ENCODE results near the gene HDAC7.

HDAC7 gene

DNA sequence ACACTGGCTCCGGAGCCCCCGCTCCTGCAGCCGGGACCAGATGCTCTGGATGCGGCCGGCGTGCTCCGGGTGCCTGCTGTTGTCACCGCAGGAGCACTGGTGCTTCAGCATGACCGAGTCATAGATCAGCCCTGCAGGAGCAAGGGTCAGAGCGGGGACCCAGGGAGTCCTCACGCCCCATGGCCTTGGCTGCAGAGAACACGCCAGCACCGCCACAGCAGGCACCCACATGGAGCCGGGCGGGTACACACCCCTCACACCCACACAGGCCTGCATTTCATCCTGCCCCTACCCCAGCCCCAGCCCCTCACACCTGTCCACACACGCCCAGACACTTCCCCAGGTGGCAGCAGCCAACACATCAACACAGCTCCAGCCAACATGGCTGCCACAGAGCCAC lies 27.8 kb downstream of the HDAC7 start:
- DNase-seq: no peak

DNA sequence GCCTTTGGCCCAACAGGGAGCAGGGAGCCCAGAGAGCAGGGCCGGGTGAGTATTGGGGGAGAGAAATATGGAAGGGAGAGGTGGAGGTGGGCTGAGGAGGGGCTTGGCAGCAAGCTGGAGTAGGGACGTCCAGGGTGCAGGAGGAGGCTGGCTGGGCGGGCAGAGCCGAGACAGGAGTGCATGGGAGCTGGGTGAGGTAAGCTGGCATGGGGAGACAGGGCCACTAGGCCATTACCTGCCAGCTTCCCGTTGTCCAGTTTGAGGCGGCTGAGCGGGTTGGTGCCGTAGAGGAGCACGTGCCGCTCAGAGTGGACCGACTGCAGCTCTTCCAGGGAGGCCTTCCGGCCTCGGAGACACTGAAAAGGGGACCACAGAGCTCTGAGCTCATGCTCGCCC lies 28.4 kb downstream of the HDAC7 start:
- no peak for DNase-seq

DNA sequence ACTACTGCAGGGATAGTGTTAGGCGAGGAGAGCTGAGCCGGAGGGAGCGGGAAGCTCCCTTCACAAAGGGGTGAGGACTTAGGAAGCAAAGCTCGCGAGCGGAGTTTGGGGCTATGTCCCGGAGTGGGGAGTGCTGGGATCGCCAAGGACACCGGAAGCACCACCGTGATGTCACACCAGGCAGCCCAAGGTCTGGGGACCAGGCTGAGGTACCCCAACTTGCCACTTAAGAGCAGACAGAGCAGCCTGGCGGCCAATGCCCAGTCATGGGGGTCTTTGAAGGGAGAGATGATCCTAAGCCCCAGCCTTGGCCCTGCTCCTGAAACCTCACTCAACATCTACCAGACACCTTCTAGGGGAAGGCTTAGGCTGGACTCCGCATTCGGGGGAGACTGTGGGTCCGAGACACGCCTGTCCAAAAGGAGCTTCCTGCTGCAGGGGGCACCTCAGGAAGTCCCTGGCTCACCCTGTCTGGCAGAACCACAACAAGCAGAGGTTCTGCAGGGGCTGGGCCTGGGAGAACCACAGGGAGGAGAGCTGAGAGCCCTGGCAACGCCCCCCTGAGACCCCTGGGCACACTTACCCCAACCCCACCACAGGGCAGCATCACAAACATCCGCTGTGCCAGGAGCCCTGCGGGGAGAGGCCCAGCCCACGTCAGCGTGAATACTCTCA lies 28.9 kb downstream of the HDAC7 start:
- no peak for DNase-seq

DNA sequence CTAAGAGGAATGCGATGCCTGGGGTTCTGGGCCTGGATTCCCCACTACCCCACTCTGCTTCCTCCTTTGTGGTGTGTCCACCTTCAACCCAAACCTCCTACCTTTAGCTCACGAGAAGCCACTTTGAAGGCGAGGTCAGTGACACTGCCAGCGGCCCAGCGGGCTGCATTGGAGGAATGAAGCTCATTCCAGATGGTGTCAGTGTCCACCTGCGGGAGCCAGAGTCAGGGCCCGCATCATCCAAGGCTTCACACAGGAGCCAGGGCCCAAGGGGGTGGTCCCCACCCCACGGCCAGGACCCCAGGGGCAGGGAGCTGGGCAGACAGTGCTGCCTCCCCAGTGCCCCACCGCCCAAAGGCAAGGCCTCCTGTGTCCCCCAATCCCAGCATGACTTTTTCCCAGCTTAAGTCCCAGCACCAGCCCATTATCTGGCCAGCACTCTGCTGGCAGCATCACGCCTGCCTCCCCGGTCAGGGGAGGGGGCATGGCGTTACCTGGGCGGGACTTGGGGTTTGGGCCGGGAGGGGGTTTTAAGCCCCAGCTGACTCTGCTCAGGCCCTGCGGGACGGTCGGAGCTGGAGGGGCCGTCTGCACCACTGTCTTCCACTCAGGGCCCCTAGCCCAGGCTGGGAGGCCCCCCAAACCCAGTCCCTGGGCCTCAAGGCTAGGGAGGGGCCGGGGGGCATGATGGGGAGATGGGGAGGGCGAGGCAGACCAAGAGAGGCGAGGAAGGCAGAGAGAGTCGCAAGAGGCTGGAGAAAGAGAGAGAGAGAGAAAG lies 29.8 kb downstream of the HDAC7 start:
- no peak for DNase-seq

DNA sequence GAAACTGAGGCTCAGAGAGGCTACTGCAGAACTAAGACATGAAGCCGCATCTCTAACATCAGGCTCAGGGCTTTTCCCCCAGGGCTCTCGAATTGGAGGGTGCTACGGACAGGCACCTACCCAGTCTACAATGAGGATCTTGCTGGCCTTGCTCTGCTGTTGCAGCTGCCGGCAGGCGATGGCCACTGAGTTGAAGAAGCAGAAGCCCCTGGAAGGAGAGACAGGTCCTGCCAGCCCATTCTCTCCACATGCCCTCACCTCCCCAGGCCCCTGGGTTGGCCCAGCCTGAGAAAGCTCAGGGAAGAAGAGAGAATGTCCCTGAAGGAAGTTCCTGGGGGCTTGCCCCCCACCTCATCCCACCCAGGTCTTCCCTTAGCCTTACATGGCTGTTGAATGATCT lies 30.6 kb downstream of the HDAC7 start:
- DNase-seq: no peak

DNA sequence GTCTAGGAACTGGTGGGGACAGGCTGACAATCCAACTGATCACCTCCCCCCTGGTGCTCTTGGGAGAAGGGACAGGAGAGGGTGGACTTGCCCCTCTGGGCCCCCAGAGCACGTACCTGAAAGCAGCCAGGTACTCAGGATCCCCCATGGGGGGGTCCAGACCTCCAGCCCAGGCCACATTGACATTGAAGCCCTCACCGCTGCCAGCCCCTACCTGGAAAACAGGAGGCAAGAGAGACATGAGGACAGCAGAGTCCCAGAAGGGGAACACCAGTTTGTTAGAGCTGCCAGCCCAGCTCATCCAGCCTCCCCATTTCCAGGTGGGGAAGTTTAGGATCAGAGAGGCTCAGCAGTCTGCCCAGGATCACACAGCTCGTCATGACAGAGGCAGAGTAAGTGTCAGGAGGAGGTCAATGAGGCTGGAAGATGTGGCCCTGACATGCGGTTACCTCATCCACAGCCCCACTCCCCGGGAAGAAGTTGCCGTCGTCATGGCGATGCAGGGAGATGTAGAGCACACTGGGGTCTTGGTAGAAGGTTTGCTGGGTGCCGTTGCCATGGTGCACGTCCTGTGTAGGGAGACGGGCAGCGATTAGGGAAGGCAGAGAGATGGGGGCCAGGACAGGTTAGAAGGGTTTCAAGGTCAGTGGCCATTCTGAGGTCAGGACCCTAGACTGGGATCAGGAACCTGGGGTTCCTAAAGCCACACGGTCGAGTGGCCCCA lies 31.9 kb downstream of the HDAC7 start:
- no peak for DNase-seq

DNA sequence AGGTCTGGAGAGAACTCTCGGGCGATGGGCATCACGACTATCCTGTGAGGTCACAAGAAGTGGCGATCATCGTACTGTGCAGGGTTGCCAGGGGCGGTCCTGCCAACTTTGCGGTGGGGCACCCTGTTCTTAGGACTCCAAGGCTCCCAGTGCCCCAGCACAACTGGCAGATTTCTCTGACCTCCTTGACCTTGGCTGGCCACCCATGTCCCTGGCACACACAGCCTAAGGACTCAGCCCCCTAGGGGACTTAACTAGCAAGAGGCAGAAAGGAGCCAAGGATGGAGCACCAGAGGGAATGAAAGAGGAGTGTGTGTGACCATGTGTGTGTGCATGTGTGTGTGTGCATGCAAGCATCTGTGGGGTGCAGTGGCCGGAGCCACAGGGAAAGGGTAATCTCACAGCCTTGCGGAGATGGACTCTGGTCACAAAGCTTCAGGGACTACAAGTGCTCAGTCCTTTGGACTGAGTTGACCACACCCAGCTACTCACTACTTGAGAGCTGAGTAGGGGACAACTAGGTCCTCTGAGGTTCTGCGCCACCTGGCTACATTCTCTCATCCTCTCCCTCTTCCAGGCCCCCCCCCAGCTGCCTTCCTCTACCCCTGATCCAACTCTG lies 32.9 kb downstream of the HDAC7 start:
- no peak for DNase-seq

DNA sequence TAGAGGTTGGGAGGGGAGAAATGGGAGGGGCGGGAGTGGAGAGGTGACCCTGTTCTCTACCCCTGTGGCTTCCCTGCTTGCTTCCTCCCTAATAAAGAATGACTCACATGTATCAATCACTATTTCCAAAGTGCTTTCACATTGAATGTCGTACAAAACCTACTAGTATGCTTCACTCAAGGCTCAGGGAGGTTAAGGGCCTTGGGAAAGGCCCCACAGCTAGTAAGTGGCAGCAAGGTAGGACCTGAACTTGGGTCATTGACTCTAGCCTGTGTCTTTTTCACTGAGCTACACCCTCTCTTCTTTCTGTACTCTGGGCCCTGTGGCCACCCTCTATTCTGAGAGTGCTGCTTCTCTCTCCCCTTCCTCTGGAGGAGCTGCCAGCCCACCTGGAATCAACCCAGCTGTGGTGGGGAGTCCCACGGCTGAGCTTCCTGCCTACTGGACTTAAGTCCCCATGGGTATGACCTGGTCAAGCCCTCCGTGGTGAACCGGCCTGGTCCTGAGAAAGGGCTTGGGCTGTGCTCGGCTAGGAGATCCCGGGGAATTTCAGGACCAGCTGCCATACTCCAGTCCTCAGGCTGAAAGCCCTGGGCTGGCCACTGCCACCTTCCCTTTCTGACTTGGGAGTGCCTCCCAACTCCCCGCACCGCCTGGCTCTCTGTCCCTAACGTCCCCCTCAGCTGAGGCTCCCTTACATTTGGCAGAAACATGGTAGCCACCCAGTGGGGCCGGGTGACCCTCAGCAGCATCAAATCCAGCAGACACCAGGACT lies 33.6 kb downstream of the HDAC7 start:
- peak; percentile 51 for DNase-seq

DNA sequence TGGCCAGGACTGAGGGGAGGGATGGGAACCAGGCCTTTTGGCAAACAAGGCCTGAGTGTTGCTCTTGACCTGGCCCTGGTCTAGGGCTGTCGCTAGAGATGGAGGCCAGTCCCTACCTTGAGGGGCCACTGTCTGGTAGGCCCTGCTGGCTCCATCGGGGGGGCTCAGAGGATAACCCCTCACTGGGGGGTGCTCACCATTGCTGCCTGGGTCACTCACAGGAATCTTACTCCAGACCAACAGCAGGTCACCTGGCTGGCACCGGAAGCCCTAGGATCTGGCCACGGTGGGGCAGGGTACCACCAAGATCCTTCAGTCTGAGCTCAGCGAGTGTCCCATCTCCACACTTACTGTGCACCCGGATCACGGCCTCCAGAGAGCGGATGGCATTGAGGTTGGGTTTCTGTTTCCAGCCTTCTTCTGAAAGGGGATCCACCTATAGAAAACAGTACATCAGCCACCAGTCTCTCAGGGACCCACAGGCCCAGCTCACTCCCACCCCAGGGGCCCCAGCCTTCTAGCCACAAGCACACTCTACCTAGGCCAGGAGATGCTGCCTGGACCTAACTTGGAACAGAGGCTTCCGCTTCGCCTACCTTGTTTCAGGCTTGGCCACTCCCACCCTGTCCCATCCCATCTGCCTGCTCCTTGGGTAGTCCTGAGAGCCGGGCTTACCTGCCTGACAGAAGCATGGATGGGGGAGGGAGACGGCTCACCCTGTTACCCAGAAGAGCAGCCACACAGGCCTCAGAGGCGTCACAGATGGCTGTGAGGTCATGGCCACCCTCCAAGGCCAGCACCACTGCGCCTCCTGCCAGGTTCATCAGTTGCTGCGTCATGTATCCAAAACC lies 34.4 kb downstream of the HDAC7 start:
- no peak for DNase-seq

DNA sequence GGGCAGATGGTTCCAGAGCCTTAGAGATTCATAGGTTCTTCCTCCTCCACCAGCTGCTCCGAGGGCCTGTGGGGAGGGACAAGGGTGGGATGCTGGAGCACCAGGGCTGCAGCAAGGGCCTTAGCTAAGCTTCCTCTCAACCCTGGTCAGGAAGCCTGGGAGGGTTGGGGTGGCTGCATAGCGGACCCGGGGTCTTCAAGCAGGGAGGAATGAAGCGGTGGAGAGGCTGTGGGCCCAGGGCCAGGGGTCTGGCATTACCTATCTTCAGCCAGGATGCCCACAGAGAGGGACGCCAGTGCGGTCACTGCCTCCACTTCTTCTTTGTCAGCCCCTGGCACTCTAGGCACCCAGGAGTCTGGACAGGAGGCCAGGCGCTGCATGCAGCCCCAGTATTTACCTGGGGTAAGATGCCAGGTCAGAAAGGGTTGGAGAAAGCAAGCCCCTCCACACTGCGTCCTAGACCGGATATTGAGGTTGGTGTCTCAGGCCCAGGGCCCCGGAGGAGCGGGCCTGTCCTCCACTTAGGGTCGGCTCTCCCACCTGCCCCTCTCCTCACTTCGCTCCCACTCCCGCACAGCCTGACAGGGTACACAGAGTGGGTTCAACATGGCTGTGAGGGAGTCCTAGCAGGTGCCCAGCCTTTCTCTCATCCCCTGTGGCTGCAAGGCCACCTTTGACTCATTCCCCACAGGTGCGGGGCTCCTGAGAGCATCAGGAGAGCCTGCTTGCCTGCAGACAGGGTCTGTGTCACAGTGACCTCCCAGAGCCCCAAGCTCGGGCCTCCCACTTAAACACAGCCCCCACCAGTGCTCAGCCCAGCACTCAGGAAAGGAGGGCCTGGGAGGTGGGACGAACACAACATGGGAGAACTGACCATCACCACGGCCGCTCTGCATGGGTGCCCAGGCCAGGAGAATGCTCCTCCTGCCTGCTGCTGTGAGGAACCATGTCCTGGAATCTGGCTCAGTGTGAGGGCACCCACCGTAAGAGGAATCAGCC lies 35.6 kb downstream of the HDAC7 start:
- DNase-seq: no peak

DNA sequence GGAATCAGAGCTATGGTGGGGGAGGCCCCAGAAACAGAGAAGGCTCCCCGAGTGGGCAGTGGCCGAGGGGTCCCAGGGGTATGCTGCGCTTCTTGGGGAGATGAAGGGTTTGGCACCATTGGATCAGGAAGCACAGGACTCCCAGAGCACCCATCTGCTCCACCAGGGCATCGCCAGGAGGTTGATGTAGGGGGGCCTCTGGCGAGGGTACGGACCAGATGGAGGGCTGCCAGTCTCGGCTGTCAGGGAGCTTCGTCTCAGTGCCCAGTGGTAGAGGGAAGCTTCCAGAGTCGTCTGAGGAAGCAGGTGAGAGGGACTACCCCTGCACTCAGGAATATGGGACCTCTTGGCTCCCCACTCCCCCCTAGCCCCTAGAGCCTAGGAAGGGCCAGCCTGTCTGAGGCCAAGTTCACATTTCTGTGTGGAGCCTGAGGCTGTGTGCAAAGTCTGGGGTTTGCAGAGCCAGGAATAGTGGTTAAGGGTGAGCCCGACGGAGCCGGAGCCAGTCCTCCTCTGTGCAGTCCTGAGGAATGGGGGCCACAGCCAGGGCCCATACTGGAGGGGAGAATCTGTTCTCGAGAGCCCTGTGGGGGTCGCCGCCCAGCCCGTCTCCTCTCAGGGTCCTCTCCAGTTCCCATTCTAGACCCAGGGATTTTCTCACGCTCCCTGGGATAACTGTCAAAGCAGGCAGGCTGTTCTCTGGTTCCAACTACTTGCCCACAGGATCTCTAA lies 36.5 kb downstream of the HDAC7 start:
- DNase-seq: no peak

DNA sequence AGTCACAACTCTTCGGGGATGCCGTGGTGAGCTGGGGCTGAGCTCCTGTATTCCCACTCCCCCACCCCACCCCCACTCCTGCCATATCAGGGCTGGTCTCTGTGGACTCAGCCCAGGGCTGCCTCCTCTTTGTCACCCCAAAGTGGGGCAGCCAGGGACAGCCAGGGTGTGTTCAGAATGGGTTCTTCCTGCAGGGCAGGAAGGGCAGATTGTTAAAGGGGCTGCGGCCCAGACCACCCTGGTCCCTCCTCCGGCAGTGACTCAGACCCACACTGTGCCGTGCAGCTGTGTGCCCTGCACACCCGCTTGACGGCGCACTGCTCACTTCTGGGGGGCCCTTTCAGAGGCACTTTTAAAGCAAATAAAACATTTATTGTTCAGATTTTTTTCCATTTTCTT lies 37.3 kb downstream of the HDAC7 start:
- no peak for DNase-seq

DNA sequence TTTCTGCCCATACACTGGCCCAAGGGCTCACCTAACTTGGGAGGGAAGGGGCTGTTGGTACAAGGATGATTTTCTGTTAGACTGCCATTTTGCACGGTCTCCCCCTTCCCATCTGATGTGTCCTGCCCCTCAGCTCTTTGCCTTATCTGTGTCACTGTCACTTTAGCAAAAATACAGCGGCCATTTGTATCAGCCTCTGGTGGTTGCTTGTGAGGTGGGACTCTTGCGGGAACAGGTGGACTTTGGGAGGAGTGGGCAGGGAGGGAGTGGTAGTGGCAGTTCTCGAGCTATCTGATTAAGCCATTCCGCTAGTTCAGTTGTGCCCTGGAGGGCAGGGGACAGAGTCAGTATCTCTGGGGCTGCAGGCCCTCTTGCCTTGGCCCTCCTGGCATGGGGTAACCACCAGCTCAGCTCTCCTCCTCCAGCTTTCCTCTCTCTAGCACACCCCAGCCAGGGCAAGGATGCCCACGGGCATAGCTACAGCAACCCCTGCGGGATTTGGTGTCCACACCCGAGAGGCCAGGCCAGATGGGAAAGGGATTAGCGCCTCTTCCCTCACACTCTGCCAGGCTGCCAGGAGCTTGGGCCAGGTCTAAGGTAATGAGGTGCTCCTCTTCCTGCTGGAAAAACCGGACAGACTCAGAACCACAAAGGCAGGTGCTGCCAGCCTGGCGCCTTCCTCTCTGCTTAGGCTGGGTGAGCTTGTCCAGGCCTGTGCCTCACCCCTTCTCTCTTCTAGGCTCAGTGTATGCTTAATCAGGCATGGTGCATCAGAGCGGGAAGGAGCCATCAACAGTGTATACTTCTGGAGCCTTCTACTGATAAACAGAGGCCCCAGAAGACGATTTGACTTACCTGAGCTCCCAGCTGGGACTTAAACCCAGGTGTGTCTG lies 38.0 kb downstream of the HDAC7 start:
- no peak for DNase-seq

DNA sequence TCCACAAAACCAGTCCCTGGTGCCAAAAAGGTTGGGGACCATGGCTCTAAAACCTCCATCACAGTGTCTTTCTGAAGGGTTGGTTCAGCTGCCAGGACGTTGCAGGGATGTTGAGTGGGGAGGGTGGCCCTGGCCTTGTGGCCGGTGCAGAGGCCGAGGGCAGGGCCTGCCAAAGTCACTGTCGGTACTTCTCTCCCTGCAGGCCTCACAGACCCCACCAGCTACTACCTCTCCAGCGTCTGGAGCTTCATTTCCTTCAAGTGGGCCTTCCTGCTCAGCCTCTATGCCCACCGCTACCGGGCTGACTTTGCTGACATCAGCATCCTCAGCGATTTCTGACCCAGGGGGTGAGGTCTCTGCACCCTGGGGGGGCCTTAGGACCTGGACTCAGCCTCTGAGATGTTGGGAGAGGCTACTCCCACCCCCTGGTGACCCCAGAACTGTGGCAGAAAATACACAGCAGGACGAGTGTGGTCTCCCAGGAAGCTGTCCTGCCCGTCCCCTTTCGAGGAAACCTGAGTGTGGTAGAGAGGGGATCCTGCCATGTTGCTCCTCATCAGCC lies 39.7 kb downstream of the HDAC7 start:
- DNase-seq: no peak

DNA sequence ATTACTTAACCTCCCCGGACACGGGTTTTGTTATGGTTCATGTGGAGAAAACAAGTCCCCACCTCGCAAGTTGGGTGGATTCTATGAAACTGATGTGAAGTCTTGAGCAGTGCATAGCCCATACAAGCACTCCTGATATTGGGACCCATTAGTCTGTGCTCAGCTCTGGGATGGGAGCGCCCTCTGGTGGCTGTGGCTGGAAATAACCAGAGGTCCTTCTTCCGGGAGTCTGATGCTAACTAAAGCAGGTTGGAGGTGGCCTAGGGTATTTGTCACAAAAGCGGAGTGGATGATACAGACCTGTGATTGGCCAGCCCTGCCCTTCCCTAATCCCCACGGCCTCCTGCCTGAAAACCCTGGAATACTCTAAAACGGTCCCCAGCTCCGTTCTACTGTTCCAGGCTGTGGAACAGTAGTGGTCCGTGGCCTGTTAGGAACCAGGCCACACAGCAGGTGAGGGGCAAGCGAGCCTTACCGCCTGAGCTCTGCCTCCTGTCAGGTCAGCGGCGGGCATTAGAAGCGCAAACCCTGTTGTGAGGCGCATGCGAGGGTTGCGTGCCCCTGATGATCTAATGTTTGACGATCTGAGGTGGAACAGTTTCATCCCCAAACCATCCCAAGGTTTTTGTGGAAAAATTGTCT lies 40.3 kb downstream of the HDAC7 start:
- peak; percentile 93 for DNase-seq

DNA sequence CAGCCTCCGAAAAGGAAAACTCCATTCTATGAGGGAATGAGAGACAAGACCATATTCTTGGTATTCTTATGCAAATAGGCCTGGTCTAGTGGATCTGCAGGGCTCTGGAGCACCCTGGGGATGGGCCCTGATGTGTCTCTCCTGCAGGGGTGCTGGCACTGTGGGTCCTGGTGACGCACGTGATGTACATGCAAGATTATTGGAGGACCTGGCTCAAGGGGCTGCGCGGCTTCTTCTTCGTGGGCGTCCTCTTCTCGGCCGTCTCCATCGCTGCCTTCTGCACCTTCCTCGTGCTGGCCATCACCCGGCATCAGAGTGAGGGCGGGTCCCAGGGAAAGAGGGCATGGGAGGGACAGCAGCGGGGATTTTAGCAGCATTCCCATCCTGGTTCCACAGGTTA lies 40.8 kb downstream of the HDAC7 start:
- DNase-seq: no peak

DNA sequence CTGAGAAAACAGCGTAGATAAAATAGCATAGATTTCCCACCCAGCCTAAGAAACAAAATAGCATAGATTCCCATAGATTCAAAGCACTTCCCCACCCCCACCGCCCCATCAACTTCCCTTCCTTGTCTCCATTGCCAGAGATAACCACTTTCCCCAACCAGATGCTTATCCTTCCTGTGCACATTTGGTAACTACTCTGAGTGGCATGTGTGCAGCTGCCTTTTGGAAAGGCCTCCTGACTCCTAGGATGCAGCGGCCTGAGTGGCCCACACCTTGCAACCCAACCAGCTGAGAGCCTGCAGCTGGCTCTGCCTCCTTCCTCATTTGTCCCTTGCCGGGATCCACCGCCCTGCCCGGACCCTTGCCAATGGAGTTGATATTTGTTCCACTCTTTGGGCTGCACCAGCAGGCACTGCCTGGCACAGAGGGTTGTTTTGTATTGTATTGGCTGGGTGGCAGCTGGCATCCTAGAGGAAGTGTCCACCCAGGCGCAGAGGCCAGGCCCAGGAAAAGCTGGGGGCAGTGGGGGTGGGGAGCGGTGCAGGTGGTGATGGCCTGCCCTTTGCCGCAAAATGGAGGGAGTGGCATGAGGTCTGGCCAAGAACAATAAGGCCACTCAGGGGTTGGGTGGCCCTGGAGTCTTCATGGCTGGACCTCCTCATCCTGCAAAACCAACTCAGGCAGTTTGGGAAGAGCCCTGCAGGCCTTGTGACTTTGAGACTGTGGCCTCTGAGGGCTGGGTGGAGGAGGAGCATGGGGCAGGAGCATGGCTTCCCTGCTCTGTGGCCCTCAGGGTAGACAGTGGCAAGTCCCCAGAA lies 41.8 kb downstream of the HDAC7 start:
- no peak for DNase-seq
